Stimulated activated CD4-positive, alpha-beta T cell treated with anti-CD3 and anti-CD28 coated beads, Interleukin-2, amount 100 ng/mL, for 4 hours (primary cell): Measurements from ENCODE around the gene NDN.
"Not testable (repeated sequence)": the region's sequence is repeated elsewhere in the genome, so short reads cannot be mapped to it uniquely, and the experiment has no call there.

Source experiments
- DNase-seq: peaks from one replicate; pipeline ENCODE4 v3.0.0-alpha.2; 2020; ENCODE audit warnings: low read depth

Gene NDN, protein sequence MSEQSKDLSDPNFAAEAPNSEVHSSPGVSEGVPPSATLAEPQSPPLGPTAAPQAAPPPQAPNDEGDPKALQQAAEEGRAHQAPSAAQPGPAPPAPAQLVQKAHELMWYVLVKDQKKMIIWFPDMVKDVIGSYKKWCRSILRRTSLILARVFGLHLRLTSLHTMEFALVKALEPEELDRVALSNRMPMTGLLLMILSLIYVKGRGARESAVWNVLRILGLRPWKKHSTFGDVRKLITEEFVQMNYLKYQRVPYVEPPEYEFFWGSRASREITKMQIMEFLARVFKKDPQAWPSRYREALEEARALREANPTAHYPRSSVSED

DNA sequence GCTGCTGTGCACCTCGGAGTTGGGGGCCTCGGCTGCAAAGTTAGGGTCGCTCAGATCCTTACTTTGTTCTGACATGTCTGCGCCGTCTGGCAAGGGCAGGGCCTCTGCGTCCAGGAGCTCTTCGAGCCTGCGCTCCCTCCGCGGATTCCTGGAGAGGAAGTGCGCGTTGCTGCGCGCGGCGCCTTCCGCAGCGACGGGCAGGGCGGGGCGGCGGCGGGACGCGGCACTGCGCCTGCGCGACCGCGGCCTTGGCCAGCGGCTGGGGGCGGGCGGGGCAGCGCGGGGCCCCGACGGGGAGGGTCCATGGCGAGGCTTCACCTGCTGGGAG lies at the start of gene NDN:
Gene NDN (minus strand): TSS at position 163 of the 328 bp plus-strand sequence. CDS start 88 bp downstream, at position 75.
- no peak for DNase-seq

- DNase-seq = no peak
Observed at GRCh38 chr15:23736033-23736673, 49.0 kb upstream of the NDN start.

DNA sequence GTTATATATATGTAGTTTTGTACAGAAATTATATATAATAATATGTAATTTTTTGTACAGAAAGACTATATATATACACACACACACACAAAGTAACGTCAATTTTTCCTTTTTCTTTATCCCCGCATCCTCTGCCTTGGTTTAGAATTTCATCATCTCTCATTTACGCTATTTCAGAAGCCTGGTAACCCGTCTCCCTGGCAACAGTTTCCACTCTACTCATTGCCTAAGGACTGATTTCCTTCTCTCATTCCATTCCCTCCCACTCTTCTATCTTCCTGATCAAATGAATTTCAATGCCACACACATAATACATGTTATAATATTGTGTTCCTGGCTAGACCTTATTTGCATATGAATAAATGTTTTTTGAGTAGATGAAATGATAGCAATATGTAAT lies 47.8 kb upstream of the NDN start:
- DNase-seq = no peak

DNA sequence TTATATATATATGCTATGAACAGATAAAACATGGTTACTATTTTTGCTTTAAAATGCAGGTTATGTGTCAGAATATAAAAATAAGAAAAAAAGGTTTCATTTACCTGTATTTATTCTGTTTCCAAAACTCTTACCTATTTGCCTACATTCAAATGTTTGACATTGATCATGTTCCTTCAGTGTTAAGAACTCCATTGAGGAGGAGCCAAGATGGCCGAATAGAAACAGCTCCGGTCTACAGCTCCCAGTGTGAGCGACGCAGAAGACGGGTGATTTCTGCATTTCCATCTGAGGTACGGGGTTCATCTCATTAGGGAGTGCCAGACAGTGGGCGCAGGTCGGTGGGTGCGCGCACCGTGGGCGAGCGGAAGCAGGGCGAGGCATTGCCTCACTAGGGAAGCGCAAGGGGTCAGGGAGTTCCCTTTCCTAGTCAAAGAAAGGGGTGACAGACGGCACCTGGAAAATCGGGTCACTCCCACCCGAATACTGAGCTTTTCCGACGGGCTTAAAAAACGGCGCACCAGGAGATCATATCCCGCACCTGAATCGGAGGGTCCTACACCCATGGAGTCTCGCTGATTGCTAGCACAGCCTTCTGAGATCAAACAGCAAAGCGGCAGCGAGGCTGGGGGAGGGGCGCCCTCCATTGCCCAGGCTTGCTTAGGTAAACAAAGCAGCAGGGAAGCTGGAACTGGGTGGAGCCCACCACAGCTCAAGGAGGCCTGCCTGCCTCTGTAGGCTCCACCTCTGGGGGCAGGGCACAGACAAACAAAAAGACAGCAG lies 27.0 kb upstream of the NDN start:
- not testable (repeated sequence) for DNase-seq

- no peak for DNase-seq
Observed at GRCh38 chr15:23708332-23708731, 21.2 kb upstream of the NDN start.

- no peak for DNase-seq
Observed at GRCh38 chr15:23695282-23695681, 8.2 kb upstream of the NDN start.

GRCh38 chr15:23694592-23694991 lies 7.5 kb upstream of the NDN start:
- DNase-seq = no peak

DNA sequence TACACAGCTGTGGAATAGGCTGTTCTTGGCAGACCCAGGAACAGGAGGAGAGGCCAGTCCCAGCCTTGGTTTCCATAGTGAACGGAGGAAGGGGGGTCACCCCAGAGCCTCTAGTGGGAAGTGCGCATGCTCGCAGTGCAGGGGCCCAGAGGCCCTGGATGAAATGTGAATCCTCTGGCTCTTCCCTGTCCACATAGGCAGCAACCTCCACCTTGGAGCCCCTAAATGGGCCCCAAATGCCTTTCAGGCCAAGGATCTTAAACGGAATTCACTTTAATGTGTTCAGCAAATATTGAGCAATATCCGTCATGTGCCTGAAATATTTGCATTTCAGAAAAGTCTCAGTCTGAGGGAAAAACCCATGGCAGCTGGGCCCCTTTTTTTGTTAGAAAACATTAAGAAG lies 3.3 kb upstream of the NDN start:
- DNase-seq = no peak

- DNase-seq = no peak
Observed at GRCh38 chr15:23690015-23690414, 2.9 kb upstream of the NDN start.

GRCh38 chr15:23686466-23687142 lies 501 bp downstream of the NDN start:
- no peak for DNase-seq

DNA sequence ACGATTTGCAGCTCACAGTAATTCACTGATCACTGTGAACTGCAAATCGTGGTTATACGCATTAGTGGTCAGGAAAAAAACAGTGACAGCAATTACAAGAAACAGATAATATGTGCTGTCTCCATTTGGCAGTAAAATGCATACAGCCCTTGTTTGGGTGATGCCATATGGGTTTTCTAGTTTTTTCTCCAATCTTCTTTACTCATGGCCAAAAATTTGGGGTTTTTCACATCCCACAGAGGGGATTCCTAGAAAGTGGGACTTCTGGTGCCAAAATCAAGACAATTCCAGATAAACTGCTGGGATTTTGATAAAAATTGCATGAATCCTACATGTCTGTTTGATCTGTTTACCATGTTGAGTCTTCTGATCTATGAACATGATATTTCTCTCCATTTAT lies 15.6 kb downstream of the NDN start:
- DNase-seq = no peak

- no peak for DNase-seq
Observed at GRCh38 chr15:23670970-23671369, 16.1 kb downstream of the NDN start.

DNA sequence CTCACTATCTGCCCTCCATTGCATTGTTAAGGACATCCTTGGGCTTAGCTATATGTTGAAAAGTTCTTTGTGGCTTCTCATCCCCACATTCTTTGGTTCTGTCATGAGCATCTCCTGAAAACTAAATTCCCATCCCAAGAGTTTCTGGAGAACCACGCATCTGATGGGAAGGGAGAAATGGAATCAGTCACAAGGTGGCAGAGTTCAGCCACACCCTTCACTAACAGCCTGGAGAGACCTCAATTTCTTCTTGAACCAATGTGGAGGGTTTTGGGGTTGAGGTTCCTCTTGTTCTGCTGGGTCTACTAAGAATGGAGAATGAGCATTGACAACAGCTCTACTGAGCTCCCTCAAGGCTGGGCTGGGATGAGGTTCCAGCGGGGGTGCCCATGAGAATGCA lies 23.9 kb downstream of the NDN start:
- no peak for DNase-seq

- DNase-seq = no peak
Observed at GRCh38 chr15:23648920-23649515, 38.1 kb downstream of the NDN start.

GRCh38 chr15:23647421-23648370 lies 39.4 kb downstream of the NDN start, which contains the start of gene MAGEL2:
Gene MAGEL2, minus strand, starts transcription at chr15:23647867. Its CDS starts 125 bp downstream, at chr15:23647742.
- no peak for DNase-seq

DNA sequence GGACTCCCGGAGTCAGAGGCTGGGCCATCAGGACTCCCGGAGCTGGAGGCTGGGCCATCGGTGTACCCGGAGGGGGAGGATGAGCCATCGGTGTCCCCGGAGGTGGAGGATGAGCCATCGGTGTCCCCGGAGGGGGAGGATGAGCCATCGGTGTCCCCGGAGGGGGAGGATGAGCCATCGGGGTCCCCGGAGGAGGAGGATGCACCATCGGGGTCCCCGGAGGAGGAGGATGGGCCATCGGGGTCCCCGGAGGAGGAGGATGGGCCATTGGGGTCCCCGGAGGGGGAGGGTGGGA lies 40.2 kb downstream of the NDN start:
- no peak for DNase-seq

DNA sequence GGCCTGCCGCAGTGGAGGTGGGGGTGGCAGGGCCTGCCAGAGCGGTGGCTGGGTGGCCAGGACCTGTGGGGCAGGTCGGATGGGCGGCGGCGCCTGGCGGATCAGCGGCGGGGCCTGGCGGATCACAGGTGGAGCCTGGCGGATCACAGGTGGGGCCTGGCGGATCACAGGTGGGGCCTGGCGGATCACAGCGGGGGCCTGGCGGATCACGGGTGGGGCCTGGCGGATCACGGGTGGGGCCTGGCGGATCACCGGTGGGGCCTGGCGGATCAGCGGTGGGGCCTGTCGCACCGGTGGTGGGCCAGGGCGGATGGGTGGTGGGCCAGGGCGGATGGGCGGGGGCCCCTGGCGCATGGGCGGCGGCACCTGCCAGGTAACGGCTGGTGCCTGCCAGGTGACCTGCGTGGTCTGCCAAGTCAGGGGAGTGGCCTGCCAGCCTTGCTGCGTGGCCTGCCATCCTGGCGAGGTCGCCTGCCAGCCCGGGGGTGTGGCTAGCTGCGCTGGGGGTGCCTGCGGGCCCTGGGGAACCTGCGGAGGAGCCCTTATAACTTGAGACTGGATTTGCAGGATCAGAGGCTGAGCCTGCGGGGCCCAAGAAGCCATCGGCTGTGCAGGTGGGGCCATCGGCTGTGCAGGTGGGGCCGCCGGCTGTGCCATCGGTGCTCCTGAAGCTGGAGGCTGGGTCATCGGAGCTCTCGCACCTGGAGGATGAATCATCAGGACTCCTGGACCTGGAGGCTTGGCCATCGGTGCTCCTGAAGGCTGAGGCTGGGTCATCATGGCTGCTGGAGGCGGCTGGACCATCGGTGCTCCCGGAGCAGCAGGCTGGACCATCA lies 40.7 kb downstream of the NDN start:
- no peak for DNase-seq

DNA sequence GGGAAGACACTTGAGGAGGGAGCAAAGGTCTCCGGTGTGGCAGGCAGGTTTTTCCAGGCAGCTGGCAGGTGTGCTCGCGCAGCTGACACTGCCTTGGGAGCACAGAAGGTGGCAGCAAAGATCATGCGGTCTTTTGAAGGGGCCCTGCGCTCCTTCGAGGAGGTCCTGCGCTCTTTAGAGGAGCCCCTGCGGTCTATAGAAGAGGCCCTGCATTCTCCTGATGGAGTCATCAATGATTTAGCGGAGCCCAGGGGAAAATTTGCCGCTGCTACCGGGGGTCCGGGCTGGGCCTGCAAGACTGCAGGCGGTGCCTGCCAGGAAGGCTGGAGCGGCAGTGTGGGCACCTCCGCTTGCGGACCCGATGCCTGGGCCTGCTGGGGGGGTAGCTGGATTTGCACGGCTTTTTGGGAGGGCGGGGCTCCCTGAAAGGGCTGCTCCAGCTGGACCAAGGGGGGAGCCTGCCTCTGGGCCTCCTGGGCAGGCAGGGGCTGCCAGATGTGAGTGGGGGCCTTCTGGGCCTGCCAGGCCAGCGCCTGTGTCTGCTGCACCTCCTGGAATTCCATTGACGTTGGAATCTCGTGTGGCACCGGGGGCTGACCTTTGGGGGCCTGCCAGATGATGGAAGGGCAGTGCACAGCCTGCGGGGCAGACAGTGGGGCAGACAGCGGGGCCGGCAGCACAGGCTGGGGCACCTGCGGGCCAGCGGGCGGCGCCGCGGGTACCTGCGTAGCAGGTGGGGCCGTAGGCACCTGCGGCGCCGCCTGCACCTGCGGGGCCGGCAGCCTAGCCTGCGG lies 41.5 kb downstream of the NDN start:
- no peak for DNase-seq

DNA sequence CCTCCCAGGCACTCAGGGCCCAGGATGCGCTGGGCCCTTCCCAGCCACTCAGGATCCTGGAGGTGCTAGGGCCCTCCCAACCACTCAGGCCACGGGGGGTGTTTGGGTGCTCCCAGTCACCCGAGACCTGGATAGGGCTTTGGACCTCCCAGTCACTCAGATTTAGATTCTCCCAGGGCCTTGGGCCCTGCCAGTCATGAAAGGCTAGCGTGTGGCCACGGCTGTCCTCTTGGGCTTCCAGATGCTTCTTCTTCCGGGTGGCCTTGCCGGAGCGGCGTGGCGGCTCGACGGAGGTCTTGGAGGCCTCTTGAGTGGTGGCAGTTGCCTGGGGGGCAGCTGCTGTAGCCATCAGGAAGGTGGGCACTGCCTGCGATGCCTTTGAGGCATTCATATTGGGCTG lies 42.3 kb downstream of the NDN start:
- DNase-seq = no peak
